Measurements from ENCODE around the gene ACAA2.
A peak's percentile ranks its signal among the peaks of the same experiment; 100 is the strongest.

Gene ACAA2, protein sequence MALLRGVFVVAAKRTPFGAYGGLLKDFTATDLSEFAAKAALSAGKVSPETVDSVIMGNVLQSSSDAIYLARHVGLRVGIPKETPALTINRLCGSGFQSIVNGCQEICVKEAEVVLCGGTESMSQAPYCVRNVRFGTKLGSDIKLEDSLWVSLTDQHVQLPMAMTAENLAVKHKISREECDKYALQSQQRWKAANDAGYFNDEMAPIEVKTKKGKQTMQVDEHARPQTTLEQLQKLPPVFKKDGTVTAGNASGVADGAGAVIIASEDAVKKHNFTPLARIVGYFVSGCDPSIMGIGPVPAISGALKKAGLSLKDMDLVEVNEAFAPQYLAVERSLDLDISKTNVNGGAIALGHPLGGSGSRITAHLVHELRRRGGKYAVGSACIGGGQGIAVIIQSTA

DNA sequence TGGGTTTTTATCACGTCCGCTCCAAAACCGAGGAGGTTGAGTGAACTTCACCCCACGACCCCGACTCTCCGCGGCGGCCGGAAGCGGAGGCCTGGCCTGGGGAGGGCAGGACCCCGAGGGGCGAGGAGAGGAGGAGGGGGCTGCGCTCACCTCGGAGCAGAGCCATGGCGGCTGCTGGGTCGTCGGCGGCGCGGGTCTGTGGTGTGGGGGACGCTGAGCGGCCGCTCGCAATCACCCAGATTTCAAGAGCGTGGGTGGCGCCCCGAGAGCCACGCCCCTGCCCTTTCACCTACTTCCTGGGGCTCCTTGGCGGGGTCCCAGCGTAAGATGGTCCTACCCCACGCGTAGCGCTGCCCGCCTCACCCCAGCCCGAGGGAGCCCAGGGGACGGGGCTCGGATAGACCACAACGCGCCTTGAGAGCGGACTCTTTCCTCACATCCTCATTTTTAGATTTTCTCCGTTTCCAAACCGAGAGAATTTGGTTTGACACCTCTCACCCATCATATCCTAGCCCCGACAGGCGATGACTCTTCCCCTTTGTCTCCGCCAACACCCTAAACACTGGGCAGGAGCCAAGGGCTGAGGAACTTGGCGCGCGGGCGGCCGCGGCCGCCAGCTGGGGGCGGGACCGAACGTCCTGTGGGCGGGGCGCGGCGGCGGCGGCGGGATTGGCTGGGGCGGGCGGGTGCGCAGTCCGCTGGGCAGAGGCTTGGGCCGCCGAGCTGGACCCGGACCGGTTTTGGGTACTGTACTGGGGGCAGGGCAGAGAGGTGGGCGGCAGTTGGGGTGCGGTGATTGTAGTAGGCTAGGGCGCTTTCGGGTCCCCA lies at the start of gene ACAA2:
TSS of gene ACAA2 (minus strand) at position 215 of the 828 bp plus-strand sequence. CDS start at position 166, 49 bp downstream.
- peak; percentile 55 for DNase-seq (ENCODE audit: low read depth, low spot score)

DNA sequence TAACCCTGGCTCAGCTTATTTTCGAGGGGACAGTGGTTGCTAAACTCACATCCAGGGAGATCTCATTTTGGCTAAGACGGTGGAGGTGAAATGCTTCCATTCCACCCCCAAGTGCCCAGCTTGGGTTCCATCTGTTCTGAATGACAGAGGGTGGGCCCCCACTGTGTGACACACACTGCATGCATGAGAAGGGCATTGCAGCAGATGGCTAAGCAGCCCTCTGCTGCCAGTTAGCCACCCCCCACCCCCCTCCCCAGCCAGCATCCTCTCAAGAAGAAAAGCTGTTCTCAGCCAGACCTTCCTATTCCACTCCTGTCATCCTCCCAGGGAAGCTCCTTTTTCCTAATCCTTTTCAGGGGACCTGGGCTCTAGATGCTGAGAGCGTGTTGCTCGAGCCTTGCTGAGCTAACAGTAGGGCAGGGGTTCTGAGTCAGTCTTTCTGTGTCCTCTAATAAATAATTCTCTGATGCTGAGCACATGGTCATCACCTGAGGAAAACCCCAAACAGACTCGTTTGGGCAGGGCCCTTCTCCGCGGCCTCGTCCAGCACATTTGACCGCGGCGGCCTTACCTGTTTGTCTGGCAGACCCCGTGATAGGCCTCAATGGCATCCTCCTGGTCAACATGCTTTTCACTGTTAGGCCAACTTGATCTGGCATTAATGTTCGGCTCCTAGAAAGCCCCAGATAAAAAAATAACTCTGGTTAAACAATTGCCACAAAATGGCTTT lies 49.5 kb upstream of the ACAA2 start:
- DNase-seq (ENCODE audit: low read depth, low spot score) = no peak

DNA sequence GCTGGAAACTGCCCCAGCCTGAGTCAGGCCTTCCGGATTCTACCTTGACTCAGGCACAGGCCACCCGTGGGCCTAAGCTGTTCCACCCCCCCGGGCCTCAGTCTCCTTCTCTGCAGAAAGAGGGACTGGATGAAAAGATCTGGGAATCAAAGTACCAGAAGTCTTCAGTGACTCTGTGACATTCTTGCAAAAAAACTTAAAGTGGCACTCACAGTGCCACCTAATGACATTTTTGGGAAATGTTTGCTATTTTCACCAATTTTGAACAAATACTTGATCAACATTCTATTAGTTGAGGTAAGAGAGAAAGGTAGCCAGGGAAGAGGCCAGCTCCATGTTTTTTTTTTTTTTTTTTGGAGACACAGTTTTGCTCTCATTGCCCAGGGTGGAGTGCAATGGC lies 48.3 kb upstream of the ACAA2 start:
- no peak for DNase-seq (ENCODE audit: low read depth, low spot score)

DNA sequence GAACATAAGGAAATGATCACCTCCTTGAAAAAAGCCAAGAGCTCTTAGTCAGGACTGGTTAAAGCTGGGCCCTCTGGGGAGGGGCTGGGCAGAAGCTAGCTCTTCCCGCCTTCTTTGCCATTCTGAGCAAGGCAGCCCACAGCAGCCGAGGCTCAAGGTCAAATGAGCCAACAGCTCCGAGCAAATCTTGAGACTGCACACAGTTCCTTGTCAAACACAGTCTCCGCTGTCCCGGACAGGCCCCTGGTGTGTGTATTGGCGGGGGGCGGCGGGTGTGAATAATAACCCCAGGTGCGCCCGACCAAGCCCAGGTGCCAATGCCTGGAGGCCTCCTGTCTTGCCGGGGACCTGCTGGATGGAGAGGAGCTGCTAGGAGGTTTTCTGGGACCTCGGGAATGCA lies 46.4 kb upstream of the ACAA2 start:
- no peak for DNase-seq (ENCODE audit: low read depth, low spot score)

DNA sequence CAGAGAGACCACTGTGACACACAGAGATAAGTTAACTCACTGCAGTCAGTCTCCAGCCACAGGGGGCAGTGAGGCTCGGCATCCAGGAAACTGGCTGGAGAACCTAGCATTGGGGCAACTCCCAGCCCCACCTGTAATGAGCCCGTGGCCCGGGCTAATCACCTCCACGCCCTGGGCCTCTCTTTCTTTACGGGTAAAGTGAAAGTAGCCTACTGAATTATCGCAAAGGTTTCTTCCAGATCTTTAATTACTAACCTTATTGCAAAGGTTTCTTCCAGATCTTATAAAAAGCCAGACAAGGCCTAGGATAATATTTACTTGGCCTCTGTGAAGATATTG lies 45.7 kb upstream of the ACAA2 start:
- no peak for DNase-seq (ENCODE audit: low read depth, low spot score)

DNA sequence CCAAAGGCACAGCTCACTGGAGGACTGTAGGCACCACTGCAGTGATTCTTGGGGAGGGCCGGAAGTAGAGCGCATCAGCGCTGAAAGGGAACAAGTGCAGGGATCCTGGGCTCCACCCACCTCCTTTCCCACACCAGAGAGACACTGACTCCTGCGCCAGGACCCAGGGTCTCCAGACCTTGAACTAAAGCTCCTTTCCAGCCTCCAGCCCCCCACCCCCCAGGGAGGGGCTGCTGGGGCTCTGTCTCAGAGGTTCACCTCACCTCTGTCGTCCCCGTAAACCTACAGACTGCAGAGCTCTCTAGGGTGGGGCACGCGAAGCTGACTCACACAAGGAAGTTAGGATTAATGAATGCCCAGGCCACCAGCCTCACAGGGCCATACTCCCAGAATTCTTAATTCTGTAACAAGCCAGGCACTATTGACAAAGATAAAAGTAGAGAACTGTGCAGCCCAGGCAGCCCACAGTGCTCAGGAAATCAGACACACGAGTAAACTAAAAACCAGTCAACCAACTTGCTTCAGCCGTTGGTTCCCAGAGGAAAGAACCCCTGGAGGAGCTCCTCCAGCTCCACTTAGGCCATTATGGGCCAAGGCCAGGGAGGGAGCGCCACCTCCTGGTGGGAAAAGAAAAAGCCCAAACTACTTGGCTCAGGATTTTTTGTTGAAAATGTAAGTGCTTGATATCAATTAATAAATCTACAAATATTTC lies 45.1 kb upstream of the ACAA2 start:
- peak; percentile 31 for DNase-seq (ENCODE audit: low read depth, low spot score)

DNA sequence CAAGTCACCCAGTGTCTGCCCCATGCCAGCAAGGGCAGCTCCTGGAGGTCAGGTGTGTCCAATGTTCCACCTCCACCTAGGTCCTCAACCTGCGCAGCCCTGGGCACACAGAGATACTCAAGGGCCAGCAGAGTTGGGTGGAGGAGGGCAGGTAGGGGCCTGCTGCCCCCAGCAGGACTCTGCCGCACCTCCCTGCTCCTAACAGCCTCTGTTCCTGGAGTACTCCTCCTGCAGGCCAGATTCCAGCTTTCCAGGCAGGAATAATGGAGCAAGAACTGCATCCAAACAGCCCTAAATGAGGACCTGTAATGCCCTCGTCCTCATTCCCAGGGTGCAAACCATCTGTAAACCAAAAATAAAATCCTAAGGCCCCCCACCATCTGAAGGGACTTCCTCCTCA lies 44.4 kb upstream of the ACAA2 start:
- DNase-seq (ENCODE audit: low read depth, low spot score) = no peak

DNA sequence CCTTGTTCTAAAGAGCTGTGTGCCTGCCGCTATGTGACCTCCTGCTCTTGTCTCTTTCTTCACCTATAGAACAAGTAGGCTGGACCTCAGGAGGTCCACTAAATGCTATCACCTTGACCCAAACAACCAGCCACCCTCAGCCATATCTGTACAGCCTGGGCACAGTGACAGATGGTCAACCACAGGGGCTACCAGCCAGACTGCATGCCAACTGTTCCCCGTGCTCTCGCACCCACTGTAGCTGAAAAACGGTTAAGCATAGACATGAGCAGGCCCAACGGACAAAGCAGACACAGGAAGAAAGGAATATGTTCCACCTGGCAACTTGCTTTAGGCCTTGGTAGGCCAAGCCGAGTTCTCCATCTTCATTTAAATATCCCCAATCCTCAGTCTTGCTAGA lies 43.2 kb upstream of the ACAA2 start:
- no peak for DNase-seq (ENCODE audit: low read depth, low spot score)

DNA sequence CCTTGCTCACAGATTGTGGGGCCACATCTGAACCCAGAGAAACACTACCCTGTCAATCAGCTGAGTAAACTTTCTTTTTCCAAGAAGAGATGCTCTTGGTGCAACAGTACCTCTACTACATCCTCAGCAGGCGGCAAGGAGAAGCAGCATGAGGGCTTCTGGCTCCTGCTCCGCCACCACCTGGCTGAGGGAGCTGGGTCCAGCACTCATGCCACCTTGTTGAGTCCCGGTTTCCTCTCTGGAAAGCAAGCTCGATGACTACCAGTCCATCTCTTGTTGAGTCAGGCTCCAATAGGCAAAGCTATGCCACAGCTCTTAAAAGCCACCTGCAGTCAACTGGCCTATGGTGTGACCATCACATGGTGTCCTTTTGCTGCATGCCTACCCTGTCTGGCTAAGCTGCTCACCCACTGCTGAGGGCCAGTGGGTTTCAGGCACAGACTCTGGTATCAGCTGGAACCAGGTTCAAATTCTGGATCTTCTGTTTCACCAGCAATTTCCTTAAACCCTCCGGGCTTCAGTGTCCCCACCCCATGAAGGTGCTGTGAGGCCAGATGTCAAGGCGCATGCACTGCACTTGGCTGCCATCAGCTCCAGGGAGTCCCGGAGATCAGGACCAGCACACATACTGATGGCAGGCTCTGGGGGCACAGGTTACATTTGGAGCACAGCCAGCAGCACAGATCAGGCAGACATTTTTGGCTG lies 42.5 kb upstream of the ACAA2 start:
- DNase-seq (ENCODE audit: low read depth, low spot score) = no peak

DNA sequence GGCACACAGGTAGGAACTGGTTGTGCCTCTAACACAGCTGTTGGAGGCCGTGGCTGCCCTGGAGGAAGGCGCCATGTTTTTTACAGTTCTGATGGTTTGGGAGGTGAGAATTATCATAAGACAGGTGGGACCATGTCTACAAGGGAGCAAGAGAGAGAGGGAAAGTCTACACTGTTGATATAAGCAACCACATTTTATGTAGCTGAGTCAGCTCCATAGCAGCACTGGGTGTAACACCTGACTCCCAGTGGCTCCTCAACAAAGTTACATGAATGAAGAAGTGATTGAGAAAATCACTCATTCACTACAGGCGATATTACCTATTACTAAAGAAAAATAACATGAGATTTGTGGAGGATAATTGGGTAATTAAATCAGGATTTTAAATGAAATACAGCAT lies 41.3 kb upstream of the ACAA2 start:
- no peak for DNase-seq (ENCODE audit: low read depth, low spot score)

DNA sequence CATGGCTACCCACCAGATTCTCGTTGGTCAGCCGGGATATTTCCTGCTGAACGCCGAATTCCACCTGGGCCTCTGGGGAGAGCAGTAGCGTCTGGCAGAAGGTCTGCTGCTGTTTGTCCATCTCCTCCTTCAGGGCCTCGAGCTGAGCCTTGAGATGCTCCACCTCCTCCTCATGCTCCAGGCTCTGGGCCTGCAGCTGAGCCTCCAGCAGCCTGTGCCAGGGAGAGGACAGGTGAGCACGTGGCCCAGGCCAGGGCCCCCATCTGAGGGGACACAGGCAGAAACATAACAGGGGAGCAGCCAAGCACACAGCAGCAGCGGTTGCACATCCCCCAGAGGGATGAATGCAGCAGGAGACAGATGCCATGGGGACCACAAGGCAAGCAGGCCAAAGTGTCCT lies 40.1 kb upstream of the ACAA2 start:
- DNase-seq (ENCODE audit: low read depth, low spot score) = no peak

DNA sequence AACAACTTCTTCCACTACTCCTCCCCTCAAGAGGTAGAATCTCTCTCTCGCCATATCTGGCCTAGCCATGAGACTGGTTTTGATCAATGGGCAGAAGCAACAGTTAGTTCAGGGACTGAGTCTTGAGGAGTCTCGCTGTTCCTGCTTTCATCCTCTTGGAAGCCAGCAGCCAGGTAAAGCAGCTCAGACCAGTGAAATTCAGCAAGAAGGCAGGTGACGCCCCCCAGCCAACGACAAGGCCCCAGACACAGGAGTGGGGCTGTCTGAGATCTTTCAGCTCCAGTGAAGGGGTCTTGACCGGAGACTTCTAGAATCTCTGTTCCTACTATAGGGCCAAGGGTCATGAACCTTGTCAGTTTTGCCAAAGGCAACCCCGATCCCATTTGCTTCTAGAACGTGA lies 39.7 kb upstream of the ACAA2 start:
- no peak for DNase-seq (ENCODE audit: low read depth, low spot score)

DNA sequence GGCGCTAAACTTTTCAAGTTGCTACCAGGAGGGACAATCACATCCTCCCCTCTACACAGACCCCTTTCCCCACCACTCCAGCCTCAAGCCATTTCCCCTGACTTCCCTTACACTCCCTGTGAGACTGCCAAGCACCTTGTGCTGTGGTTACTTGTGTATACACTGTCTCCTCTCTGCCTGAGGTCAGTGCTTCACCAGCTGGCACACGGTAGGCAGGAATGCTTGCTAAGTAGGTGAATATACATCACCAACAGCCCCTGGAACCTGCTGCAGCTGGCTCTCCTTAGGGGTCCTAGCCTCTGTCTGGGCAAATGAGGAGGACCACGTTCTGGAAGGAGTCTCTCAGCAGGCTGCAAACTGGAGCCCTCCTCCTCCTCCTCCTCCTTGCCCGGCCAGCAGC lies 38.3 kb upstream of the ACAA2 start:
- no peak for DNase-seq (ENCODE audit: low read depth, low spot score)

DNA sequence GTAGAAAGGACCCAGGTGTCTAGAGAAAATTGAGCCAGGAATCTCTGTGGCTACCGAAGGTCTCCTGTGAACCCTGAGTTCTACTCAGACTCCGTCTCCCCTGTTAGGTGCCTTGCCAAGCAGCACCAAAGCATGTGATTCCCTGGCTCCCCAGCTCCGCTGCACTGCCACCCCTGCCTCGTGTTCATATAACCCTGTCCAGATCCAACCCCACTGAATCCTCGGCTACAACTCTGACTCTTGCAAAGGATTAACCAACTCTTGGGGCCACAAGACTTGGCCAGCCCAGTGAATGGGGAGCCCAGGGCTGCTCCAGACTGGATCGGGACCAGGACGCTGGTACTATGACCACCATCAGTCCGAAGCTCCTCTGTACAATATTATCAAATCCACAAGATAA lies 37.3 kb upstream of the ACAA2 start:
- no peak for DNase-seq (ENCODE audit: low read depth, low spot score)

DNA sequence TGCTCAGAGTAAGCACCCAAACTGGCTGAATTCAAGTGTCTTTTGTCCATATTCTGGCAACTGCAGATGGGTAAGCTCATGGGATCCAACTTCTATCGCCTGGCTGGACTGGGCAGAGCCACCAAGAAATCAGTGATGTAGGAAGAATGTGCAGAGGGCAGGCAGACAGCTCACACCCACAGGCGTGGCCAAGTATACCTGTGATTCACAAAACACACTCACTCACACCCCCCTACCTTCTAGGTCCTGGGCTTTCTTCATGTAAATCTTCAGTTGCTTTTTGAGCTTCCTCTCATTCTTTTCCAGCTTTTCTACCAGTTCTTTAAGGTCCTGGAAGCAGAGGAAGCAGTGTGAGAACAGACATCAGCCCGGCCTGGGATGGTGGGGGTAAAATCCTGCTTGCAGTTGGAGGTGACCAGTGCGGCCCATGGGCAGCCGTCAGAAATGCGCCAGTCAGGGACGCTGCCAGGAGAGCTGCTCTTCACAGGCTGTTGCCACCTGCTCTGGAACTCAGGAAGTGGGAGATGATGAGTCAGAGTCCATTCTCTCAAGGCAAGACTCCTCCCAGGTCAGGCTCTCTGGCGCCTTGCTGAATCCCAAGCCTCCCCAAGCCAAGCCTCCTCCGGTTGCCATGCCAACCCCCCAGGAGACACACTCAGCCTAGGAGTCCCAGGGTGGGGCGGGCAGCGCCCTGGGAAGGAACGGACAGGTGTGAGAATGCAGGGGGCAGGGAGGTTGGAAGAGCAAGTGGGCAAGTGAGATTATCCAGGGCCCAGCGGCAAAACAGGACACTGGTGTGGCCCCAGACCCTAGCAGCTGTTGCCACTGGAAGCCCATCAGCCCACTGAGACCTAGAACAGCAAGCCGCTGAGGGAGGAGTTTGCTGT lies 36.2 kb upstream of the ACAA2 start:
- DNase-seq (ENCODE audit: low read depth, low spot score) = no peak

DNA sequence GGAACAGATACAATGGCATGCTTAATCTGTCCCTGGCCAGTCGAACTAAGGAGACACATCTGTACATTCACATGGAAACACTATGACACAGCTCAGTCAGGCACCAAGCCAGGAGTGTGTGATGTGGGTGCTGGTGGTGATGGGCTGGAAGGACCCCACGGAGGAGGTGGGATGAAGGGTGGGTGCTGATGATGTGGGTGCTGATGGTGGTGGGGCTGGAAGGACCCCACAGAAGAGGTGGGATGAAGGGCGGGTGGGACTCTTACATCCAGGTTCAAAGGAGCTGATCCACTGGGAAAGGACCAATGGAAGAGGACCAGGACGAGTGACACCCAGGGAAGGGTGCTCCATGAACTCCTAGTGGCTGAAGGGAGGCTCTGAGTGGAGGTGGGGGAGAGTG lies 34.8 kb upstream of the ACAA2 start:
- DNase-seq (ENCODE audit: low read depth, low spot score) = no peak

DNA sequence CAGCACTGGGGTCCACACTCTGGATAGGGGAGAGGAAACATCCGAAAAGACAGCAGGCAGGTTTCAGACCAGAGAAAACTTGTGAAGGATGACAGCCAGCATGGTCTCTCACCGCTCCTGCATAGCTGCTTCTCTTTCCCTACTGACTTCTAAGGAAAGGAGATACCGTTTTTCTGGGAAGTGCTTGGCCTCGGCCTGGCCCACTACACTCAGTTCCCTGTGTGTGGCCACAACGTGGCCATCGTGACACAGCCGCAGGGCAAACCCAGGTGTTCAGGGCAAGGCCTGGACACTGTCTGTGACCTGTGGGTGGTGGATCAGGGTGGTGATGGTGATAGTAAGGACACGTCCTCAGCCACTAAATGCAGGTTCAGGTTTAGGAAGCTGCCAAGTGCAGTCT lies 34.2 kb upstream of the ACAA2 start:
- no peak for DNase-seq (ENCODE audit: low read depth, low spot score)

DNA sequence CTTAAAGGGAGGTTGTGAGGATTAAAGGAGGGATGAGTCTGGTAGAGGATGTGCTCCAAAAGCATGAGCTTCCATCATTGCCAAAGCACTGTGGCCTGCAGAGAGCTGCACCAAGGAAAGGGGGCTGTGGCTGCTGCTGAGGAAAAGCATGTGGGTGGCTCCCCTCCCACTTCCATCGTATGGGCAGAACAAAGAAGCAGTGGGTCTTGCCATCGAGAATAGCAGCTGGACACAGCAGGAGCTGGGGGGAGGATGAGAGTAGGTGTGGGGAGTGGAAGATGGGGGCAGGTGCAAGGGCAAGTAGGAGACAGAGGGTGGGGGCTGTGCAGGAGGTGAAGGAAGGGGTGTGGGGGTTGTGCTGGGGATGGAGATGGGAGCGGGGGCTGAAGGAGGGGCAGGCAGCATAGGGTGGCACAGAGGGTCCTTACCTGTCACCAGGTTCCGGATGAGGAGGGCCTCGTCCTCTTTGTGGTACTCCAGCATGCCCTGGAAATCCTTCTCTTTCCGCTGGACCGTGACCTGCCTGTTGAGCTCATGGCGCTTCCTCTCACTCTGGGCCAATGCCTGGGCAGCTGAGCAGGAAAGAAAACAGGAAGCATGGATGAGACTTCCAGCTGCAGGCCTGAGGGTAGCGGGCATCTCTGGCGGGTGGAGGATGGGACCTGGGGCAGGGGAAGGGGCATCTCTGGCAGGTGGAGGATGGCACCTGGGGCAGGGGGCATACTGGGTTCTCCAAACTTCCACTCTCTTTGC lies 33.6 kb upstream of the ACAA2 start:
- no peak for DNase-seq (ENCODE audit: low read depth, low spot score)

DNA sequence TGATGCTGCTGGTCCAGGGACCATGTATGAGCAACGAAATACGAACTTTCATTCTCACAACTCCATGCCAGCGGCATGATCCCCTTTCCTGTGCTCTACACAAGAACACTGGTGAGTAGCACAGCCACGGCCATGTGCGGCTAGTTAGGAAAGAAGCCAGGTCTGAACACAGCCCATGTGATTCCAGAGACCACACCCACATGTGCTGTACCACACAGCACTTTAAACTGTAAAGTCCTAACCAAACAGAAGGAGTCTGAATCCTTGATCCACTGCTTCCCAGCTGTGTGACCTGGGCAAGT lies 33.0 kb upstream of the ACAA2 start:
- DNase-seq (ENCODE audit: low read depth, low spot score) = no peak

All from activated CD4-positive, CD25-positive, alpha-beta regulatory T cell treated with anti-CD3 and anti-CD28 coated beads, Interleukin-2, amount 50 U/mL, for 16 hours (primary cell).